HG02588 (cell line): ENCODE results near the gene MKLN1.
"Not testable (repeated sequence)": the region's sequence is repeated elsewhere in the genome, so short reads cannot be mapped to it uniquely, and the experiment has no call there.

Experiments
- ATAC-seq: cut with Tn5 transposase; IDR thresholded peaks from one replicate; pipeline ENCODE4 v1.9.1; 2021; ENCODE audit warnings: mild to moderate bottlenecking, moderate library complexity; ENCODE audit not compliant: unreplicated experiment

MKLN1 gene

DNA sequence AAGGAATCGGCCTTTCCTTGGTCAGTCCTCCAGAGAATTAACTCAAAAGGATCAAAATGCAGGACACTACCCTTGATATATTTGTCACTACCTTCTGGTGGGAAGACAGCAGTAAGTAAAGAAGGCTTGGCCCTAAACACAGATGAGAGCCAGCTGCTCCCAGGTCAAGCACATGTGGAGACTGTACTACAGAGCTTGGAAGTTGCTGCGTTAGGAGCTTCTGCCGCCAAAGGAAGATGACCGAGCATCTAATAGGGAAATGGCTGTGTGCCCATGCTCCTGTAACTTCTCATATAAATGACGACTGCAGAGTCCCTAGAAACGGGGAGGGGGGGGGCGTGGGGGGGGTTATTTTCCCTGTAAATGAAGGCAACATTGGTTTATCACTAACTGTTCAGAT lies 169.8 kb downstream of the MKLN1 start:
- ATAC-seq, result no peak

DNA sequence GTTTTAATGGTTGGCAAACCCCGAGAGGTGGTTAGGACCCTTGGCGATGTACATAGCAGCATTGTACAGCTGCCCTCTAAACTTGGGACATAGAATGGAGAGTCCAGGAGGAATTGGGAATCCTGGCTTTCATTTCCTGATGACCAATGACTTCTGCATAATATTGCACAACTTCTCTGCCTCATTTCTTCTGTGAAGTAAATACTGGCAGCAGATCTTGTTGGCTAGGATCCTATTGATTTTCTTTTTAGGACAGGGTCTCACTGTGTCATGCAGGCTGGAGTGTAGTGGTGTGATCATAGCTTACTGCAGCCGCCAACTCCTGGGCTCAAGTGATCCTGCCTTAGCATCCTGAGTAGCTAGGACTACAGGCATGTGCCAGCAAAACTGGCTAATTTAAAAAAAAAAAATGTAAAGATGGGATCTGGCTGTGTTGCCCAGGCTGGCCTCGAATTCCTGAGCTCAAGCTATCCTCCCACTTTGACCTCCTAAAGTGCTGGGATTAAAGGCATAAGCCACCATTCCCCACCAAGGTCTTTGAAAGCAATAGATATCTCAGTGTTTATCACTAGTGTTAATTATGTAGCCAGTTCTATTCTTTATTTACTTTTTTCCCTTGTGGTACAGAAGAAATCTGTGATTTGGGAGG lies 170.7 kb downstream of the MKLN1 start:
- ATAC-seq, result no peak

DNA sequence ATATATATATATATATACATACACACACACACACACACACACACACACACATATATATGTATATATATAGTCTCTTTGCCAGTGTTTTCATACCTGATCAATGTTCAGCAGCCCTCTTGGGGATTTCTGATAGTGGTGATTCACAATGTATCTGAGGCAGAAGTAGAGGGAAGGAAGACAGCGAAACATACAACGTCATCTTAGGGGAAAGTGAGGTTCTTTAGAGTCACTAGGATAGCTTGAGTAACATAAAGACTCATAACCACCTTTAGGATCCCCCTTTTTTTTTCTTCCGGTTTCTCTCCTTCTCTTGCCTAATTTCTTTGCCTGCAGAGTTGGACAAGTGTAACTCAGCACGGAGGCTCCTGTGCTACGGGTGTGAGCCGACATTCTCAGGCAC lies 172.1 kb downstream of the MKLN1 start:
- no peak for ATAC-seq

DNA sequence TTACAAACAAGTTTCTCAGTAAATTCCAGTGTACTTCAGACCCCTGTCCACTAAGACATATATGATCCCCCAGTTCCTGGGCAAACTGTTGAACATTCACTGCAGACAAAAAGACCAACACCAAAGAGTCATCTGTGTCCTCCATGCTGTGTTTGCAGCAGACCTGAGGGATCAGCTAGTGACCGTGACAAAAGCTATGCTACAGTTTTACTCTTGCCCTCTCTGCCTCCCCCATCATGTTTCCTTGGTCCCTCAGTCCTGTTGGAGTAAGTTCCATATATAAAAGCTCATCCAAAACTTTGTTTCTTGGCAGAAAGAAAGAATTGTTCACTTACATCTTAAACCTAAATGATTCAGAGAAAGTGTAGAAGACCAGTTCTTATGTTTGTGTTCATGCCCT lies 172.7 kb downstream of the MKLN1 start:
- ATAC-seq, result no peak

DNA sequence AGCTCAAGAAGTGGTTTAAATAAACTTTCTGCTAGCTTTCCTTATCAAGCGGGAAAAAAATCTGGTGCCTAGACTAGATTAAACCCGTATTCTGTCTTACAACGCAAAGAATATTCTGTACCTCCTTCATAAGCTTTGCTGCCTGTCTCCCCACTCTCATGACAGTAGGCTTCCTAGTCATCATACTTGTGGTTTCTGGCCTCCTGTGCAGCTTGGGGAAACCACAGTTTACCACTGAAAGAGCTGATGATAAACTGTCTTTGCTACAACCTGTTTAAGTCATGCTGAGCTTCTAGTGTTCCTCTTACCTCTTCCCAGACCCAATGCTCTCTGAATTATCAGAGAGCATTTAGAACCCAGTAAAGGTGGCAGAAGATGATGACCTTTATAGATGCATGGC lies 173.7 kb downstream of the MKLN1 start:
- peak; percentile 92 for ATAC-seq

DNA sequence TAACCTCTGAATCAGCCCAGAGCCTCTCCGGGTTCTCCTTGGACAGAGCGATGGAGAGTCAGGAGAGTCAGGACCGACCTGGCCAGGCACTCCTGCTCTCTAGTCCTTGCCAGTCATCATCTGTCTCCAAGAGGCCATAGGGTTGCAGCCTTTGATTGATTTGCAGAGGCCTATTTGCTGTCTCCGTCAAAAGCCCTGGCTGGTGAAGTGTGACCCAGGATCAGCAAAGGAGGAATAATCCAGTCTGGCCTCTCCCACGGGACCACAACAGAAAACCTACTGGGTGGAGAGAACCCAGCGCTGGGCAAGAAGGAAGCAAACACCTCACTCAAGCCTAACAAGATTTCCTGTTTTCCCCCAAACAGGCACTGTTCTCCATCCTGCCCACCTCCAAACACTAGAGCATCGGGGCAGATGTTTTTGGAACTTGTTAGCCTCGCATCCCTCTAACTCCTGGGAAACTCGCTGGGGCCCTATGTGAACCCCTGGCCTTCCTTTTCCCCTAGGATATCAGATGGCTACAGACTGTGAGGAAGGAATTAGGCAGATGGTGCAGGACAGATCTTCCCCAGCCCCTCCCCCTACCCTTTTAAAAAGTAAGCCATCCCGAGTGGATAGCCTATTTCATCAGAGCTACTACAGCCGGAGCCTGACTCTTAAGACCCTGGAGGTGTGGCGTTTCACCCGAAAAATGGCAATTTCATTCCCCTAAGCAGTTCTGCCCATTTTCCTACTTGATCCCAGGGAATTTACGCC lies 174.4 kb downstream of the MKLN1 start:
- ATAC-seq, result no peak

DNA sequence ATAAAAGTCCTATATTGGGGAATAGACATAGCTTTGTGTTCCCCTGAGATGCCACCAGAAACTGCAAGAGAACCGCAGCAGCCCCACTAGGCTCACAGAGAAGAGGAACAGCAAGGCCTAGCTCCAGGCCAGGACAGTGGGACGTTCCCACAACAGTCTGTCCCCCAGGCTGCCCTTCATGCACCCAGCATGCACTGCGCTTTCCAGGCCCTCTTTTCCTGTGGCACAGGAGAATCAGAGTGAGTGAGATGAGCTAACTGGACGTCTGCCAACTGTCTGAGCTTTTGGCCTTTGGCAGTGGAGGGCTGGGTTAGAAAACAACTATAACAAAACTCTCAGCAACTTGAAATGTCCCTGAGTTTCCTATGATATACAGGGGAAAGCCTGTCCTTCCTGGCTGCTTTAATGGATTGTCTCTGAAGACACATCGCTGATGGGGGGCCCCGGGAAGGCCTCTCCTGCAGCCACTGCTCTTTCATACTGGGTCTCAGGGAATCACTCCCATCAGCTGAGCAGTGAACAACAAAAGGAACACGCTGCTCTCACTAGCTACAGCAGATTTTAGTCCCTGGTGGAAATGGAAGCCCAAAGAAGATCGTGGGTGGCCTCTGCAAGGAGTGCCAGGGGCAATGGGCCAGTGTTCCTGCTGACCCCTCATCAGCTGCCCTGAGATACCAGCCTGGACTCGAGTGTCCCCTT lies 175.3 kb downstream of the MKLN1 start:
- ATAC-seq, result no peak

DNA sequence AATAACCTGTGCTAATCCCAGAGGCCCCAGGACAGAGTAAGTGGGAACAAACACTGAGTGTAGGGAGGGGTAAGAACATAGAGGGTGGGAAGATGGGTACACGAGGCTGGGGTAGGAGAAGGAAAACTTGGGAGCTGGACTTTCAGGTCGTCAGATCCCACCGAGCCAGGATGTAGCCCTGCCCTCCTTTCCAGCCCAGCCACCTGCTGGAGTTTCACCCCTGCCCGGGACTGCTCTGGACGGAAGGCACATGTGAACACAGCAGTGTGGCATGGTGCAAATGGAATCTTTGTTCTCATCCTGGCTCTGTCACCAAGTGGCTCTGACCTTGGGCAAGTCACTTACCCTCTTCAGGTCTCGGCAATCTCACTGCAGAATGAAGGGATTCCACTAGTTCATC lies 176.0 kb downstream of the MKLN1 start:
- ATAC-seq, result no peak

DNA sequence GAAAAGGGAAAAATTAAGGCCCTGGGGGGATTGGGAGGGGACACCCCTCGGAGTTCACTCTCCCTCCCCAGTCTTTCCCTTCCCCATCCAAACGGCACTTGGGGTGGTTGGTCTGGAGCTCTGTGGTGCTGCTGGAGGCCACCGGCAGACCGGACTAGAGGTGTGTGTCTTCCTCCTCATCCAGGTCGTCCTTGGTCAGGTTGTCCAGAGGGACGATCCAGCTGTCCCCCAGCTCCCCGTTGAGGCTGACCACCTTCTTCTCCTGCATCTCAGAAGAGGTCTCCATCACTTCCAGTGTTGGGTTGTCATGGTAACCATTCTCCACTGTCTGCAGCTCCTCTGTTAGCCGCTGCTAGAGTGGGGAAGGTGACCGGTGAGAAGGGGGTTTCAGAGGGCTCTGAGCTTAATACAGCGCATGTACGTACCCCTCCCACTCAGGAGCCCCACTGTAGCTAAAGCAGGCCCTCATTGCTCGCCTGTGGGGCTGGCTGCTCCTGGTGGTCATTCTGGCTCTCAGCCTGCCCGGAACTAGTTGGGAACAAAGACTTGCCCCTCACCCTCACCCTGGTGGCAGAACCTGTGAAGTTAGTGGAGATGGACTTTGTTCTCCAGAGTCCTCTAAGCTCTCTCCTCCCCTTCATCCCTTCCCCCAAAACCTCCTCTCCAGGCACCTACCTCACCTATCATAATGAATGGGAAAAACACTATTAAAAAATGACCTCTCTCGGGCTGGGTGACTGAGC lies 176.7 kb downstream of the MKLN1 start:
- no peak for ATAC-seq

DNA sequence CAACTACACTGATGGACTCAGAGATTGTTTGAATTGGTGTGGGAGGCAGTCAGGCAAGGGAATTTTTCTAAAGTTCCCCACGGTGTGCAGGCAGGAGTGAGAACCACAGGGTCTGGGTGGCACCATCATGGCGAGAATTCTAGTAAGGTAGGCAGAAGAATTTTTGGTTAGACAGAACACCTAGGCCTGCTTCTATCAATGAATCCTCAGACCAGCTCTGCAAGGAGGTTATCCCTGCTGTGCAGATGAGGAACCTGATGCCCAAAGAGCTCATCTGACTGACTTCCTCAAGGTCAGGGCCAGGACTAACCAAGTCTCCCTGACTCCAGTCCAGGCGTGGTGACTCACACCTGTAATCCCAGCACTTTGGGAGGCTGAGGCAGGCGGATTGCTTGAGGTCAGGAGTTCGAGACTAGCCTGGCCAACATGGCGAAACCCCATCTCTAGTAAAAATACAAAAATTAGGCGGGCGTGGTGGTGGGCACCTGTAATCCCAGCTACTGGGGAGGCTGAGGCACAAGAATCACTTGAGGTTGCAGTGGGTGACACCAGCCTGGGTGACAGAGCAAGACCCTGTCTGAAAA lies 177.5 kb downstream of the MKLN1 start:
- ATAC-seq, result not testable (repeated sequence)

DNA sequence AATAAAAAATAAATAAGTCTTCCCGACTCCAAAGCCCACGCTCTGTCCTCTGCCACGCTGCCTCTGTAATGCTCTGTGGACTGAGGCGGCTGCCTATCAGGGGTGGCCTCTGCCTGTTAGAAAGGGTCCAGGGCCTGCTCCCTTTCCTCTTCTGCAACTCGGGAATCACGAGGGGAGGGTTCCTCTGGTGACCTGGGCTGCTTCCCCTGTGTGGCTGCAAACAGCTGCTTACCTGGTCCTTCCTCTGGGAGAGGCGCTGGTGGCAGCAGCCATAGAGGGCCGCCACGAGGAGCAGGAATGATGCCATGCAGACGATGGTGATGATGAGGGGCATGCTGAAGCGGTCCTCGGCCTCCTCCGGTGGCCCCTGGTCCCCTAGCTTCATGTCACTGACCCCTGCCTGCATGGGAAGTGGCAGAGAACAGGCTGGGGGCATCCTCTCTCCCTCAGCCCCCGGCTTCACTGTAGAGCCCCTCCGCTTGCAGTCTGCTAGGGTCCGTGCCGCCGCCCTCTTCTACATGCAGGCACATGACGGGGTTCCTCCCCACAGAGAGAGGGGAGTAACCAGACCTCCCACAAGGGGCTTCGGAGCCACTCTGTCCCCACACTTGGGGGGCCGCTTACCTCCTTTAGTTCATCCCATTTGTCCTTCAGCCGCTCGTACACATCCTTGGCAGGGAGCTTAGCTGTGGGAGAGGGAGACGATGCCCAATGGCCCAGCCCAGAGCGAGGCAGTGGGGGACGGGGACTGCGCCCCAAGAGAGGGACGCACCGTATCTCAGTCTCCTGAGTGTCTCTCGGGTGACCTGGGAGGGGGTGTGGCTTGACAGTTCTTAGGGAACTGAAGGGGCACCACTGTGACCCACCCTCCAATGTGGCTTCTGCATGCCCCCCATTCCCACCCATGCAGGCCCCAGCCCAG lies 178.2 kb downstream of the MKLN1 start:
- no peak for ATAC-seq

DNA sequence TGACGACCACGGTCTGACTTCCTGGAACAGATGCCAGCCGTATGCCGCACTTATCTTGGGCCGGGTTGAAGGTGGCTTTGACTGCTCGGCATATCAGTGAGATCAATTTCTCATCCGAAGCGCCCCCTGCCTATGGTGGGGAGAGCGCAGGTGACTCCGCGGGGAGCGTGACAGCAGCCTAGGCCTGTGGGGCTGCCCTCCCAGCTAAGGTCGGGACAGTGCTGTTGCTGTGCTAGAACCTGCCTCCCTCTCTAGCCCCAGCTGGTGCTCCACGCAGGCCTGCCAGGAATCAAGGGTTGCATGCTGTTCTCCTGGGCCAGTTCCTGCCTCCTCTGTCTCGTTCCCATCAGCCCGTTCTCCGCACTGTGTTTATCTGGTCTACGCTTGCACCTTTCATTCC lies 178.9 kb downstream of the MKLN1 start:
- ATAC-seq, result no peak

DNA sequence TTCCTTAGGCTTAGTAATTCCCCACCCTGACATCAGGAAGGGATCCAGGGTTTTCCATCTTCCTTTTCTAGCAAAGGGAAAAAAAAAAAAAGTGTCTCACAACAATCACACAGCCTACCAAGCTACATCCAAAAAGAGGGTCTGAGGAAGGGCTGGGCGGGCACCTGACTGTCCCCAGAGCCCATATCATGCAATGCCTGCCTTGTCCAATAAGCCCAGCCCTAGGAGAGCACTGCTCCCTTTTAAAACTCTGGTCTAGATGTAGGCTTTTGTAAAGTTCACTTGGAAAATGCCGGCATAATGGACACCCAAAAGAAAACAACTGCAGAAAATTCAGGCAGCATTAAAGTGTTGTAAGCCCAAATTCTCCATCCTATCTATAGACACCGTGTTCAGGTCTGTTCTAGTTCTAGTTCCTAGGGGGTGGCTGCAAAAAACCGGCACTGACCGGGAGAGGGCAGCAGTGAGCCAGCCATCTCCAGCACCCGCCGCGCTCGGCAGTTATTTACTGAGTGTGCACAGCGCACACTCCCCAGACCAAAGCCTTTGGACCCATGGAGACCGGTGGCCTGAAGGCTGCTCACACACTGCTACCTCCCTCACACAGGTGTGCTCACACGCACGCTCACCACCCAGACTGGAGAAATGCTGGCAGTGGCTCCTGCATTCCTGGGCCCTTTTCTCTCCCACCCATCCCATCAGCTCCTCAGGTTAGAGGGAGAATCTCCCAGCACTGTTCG lies 180.1 kb downstream of the MKLN1 start:
- ATAC-seq, result no peak

DNA sequence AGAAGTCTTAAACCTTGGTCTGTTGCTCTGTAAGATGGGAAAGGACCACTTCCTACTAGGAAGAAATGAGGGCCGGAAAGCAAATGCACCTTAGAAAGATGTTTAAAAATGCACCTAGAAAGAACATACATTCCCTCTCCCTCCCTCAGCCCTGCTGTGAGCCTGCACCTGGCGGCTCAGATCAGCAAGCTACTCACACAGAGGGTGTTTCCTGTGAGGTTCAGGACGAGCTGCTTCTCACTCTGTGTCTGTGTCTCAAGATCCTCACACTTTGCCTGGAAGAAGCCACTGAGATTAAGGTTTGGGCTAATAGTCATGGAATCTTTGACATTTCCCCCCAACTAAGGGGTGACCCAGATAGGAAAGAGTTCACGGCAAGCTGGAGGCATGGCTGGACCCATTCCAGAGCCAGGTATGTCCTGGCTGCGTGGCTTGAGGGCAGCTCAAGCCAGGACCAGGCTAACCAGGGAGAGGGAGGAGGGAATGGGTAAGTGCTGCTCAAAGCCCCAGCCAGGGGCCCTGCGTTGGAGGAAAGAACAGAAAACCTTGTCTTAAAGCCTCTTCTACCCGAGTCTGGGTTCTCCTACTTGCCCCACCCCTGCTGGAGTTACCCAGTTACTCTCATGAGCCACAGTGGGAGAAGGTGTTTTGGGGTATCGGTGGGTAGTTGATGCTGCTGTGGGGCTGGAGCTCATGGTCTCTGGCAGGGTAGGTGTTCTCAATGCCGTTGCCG lies 181.2 kb downstream of the MKLN1 start:
- ATAC-seq, result no peak

DNA sequence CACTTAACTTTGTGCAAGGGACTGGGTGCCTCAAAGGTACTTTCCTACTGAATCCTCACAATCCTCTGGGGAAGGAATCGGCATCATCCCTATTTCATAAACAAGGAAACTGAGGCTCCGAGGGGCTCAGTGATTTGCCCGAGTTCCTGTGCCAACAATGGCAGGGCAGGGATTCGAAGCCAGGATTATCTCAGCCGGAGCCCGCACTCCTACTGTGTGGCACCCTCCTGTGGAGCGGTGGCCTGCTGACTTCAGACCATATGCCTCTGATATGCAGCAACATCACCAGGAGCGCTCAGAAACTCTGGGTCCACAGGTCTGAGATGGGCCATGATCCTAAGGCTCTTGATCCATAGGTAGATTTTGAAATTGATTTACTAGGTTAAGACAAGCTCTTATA lies 182.1 kb downstream of the MKLN1 start:
- ATAC-seq, result no peak

DNA sequence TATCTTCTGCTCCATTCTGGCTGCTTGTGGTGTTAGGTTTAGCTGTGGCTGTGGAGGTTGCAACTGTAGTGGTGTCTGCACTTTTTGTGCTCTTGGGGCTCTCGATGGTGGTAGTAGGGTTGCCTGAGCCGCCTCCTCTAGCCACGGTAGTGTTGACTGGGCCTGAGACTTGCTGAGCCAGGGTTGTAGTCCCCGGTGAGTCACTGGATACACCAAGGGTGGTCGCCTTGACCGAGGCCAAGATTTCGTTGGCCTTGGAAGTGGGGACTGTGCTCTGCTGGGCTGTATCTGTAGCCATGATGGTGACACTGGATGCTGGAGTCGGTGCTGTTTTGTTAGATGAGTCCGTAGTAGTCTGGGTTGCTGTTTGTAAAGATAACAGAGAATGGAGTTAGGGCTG lies 183.4 kb downstream of the MKLN1 start:
- no peak for ATAC-seq

DNA sequence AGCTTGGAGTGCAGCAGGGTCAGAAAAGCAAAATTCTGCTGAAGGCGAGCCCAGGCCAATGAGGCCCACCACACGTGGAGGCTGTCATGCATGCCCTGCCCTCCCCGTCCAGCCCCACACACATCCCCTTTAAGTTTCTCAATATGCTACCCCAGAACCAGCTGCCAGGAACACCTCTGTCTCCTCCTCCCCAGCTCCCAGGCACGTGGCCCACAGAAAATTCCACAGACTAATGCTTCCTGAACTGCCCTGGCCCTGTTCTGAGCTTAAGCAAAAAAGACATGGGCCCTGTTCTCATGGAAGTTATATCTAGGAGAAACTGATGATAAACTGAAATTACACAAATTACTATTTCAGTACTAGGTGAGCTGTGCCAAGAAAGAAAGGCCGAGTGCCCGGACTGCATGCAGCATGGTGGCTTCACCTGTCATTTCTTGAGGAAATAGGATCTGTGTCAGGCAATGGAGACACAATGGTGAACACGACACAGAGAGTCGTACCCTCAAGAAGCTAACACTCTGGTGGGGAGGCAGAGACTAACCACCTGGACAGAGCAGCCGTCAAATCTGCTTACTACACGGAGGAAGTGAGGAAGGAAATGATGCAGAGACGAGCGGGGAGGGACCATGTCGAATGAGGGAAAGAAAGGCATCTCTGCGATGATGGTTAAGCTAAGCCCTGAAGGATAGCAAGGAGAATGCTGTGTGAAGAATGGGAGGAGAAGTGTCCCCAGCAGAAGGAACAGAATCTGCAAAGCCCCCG lies 184.3 kb downstream of the MKLN1 start:
- no peak for ATAC-seq
